GM19351 (cell line): ENCODE results near the gene RAPGEF6.
A peak's percentile ranks its signal among the peaks of the same experiment; 100 is the strongest.
"Not testable (repeated sequence)": the region's sequence is repeated elsewhere in the genome, so short reads cannot be mapped to it uniquely, and the experiment has no call there.

Experiments
- ATAC-seq: cut with Tn5 transposase; IDR thresholded peaks from one replicate; pipeline ENCODE4 v1.9.1; 2021; ENCODE audit warnings: mild to moderate bottlenecking, moderate library complexity; ENCODE audit not compliant: unreplicated experiment

RAPGEF6 gene

GRCh38 chr5:131514316-131515283 lies 120.4 kb downstream of the RAPGEF6 start:
- ATAC-seq, result peak; percentile 41

DNA sequence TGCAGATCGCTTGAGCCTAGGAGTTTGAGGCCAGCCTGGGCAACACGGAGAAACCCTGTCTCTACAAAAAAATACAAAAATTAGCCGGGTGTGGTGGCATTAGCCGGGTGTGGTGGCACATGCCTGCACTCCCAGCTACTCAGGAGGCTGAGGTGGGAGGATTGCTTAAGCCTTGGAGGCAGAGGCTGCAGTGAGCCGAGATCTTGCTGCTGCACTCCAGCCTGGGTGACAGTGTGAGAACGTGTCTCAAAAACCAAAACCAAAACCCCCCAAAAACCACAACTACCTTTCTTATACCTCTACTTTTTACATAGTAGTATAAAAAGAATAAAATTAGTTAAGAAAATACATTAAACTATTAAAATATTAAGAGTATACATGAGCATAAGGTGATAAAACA lies 121.2 kb downstream of the RAPGEF6 start:
- peak; percentile 63 for ATAC-seq

GRCh38 chr5:131511934-131512333 lies 123.1 kb downstream of the RAPGEF6 start:
- ATAC-seq, result no peak

GRCh38 chr5:131509801-131510200 lies 125.2 kb downstream of the RAPGEF6 start:
- ATAC-seq, result no peak

- no peak for ATAC-seq
Measured at GRCh38 chr5:131505237-131505908, 129.7 kb downstream of the RAPGEF6 start.

GRCh38 chr5:131496400-131496713 lies 138.7 kb downstream of the RAPGEF6 start:
- ATAC-seq, result peak; percentile 98

DNA sequence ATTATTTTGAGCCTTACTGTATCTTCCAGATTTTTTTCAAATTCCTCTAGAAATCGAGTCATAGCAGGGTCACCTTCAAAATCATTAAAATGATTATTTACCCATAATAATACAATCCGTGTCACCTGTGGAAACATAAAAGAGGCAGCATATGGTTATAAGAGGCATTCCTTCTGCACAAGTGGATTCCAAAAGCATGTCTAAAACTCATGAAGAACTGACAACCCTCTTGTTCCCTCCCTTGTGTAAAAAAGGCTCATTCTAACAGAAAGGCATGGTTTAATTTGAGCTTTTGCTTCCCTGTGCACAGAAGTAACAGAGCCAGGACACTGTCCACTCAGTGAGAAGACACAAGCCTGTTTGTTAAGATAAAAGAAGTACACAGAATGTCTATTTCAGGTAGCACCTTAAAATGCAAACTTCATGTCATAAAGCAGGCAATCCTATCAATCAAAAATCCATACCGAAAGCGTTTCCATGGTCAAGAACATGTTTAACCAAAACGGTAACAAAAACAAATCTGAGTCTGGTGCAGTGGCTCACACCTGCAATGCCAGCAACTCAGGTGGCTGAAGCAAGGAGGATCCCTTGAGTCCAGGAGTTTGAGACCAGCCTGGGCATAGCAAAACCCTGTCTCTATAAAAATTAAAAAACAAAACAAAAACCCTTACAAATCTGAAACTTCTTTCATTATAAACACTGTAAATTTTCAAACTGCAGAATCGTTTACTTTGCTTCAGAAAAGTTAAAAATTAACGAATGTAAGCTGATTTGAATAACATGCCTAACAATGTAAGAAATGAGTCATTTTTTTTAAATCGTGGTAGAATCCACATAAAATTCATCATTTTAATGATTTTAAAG lies 139.3 kb downstream of the RAPGEF6 start:
- ATAC-seq, result peak; percentile 20

GRCh38 chr5:131491749-131492148 lies 143.3 kb downstream of the RAPGEF6 start:
- no peak for ATAC-seq

- peak; percentile 93 for ATAC-seq
Measured at GRCh38 chr5:131488463-131488862, 146.6 kb downstream of the RAPGEF6 start.

GRCh38 chr5:131487371-131487770 lies 147.7 kb downstream of the RAPGEF6 start:
- ATAC-seq, result not testable (repeated sequence)

DNA sequence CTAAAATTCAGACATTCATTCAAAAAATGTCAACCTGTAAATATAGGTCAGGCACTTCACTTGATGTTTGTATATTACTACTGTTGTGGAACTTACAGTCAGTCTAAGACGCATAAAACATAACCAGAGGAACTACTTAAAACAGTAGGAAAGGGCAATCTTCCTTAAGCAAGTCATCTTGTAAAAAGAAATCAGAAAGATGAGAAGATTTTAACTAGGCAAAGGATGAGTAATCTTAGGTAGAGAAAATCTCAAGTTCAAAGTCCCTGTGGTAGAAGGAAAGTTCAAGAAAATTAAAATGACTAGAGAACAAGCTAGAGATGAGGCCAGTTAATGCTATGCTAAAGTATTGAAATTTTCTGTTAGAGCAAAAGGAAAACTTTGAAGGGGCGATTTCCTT lies 152.4 kb downstream of the RAPGEF6 start:
- no peak for ATAC-seq

DNA sequence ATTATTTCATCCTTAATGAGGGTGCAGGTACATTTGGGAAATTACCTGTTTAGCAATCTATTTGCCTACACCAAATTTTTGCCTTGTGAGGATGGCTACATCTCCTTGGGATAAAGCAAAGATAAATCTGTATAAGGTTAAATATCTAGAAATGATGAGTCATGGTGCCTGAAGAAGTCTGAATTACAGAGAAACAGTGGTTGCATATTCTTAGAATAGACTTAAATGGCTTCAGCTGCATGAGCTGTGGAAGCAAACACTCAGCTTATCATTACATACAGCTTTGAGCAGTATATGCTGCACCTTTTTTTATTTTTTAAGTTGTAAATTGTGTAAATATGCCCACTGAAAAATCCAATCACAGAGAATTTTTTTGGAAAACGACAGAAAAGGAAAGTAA lies 153.5 kb downstream of the RAPGEF6 start:
- no peak for ATAC-seq

DNA sequence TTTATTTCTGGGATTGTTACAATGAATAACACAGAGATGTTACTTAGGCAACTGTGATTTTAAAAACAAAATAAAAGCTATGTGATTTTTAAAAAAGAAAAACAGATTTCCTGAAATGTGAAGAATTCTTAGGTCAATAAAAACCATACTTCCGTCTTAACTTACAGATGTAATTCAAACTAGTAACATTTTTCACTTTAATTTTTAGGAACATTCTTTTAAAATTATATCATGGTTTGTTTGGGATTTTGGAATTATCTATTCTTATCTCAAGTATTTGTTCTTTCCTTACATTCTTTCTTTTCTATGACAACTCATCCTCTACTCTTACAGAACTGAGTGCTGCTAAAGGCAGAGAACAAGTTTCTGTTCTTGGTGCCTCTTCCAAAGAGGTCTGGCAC lies 159.5 kb downstream of the RAPGEF6 start:
- ATAC-seq, result no peak

DNA sequence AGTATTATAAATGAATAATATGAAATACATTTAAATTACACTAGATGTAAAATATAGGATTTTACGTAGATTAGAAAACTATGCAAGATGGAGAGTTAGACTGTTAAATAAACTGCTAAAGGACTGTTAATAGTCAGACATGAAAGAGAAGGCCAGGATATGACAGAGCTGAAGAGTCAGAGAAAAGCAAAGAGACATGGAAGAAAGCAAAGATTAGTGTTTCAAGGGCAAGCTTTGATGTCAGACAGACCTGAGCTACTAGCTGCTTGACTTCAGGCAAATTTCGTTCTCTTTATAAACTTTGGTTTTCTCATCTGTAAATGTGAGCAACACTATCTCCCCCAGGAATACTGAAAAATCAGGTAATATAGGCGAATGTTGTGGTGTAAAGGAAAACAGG lies 161.3 kb downstream of the RAPGEF6 start:
- ATAC-seq, result no peak

- ATAC-seq, result no peak
Measured at GRCh38 chr5:131466171-131466766, 168.8 kb downstream of the RAPGEF6 start.

GRCh38 chr5:131463656-131464055 lies 171.4 kb downstream of the RAPGEF6 start:
- ATAC-seq, result no peak

GRCh38 chr5:131462454-131462853 lies 172.6 kb downstream of the RAPGEF6 start:
- no peak for ATAC-seq

DNA sequence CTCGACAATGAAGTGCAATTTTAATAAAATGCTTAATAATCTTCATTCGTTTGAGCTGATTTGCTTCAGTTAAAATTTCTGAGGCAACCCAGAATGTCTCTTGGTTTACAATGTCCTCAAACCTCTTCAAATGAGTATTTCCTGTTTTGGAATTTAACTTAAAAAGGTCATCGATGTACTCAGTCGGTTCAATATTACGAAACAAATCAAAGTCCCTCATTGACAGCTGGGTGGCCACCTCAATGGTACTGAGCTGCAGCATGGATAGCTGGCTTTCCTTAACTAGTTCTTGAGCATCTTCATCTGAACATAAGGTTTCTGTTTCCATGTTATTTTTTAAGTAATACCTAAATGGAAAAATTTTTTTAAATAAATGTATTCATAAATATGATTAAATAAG lies 173.3 kb downstream of the RAPGEF6 start:
- ATAC-seq, result no peak

DNA sequence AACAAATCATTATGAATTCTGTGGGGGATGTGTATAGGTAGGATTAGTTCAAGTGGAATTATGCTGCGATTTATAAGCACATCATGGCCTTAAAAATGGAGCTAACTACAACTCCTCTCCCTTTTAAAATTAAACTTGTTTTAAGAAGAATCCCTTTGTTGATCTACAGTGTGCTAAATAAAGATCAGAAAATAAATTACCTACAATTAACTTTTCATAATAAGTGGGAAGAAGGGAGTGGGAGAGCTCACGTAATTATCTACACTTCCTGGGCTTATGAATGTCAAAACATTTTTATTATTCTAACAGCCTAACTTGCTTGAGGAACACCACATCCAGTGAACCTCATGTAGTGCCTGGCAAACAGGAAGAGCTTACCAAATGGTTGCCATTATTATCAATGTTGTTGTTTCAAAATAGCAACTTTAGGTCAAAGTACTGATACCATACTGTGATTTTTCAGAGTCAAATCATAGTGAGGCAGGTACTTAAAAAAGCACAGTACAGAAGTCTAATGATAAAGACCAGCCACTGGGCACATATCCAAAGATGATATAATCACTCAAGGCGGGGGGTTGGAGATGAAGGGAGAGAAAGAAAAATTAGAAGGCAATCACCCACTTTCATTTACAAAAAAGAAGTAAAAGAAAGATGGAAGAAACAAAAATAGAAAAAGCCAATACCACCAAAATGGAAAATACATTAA lies 174.0 kb downstream of the RAPGEF6 start:
- ATAC-seq, result no peak

- no peak for ATAC-seq
Measured at GRCh38 chr5:131460133-131460532, 174.9 kb downstream of the RAPGEF6 start.
